IPS DF 4.7 (cell line): Measurements from ENCODE around the gene CCDC175.

Experiments used
- DNase-seq: peaks from one replicate; pipeline ENCODE4 v3.0.0-alpha.2; 2013; ENCODE audit warnings: low spot score; ENCODE audit errors: extremely low read depth

Gene CCDC175

DNA sequence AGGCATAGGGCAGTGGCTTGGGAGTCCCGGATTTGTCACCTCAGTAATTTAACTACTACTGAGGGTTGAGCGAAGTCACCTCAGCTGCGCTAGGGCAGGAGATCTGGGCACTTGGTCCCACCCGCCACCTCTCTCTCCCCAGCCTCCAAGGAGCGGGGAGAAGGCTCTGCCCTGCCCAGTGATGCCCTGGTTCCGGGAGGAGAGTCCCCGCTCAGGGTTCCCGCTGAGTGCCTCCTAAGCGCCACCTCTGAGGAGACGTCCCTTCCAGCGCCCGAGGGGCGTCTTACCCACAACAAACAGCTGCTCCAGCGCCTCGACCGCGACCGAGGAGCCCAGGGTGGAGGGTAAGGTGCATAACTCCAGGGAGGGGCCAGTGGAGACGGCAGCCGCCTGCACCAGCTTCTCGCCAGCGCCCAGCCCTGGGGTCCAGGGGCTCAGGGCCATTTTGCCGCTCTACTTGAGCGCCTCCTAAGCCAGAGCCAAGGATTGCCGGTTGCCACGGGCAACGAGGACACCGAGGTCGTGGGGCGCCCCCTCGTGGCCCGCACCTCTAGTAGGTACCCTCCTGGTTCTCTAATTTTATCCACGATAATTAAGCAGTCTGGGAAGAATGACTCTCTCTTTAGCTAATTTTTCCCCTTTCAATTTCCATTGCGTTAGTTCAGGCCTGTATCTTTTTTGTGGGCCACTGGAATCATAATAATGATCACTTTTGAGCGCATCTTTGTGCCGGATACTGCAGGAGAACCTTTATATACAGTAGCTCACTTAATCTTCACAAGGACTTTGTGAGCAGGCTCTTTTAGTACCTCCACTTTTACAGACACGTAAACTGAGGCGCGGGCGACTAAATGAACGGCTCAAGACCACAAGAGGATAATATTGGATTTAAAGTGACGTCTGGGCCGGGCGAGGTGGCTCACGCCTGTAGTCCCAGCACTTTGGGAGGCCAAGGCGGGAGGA, at the start of gene CCDC175:
CCDC175 (minus strand) TSS at position 481 of the 963 bp plus-strand sequence; CDS start at position 444, 37 bp downstream.
- peak; percentile 69 for DNase-seq

DNA sequence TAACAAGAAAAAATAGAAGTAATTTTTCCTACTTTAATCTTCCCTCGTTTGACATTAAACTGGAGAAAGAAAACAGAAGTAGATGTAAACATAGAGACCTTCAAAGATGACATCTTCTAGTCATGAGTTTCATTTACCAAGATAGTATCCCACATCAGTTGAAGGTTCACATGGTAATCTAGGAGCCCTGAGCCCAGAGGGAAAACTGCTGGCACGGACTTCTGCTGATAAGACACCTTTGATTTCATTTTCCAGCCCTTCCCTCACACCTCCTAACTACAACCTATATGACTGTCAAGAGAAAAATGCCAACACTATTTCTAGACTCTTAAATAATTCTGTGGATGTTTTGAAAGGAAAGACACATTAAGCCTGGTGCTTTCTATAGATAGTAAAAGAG, 46.0 kb upstream of the CCDC175 start:
- no peak for DNase-seq

GRCh38 chr14:59619061-59619460, 42.4 kb upstream of the CCDC175 start:
- DNase-seq: no peak

- DNase-seq: no peak
Measured at GRCh38 chr14:59601056-59601455, 24.4 kb upstream of the CCDC175 start.

GRCh38 chr14:59600211-59600945, 23.8 kb upstream of the CCDC175 start:
- no peak for DNase-seq

- no peak for DNase-seq
Measured at GRCh38 chr14:59595071-59595470, 18.5 kb upstream of the CCDC175 start.

DNA sequence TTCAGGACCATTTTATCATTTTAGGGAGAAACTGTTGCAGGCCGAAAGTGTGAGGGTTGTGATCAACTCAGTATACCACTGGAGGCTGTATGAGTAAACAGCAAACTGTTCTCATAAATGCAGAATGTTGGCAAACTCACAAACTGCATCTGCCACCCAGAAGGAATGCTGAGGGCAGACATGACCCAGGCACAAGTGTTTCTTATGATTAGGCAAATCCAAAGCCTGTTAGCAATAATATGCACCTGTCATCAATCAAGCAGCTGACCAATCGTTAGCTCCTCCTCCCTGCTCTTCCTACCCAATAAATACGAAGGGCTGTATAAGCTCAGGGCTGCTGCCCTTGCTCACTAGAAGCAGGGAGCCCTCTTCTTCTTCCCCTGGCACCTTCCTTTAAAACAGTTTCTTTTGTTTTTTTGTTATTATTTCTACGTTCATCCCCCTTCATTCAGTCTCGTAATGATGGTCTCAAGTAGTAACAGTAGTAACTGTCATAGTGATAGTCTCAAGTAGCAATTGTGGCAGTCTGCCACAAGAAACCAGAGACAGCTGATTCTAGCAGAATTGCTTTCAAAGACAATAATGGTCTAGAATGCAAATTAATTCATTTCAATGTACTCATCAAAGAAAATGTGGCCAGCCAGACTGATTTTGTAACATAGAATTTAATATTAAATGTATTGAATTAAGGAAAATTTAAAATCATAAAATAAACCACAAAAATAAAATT, 15.2 kb upstream of the CCDC175 start:
- no peak for DNase-seq

DNA sequence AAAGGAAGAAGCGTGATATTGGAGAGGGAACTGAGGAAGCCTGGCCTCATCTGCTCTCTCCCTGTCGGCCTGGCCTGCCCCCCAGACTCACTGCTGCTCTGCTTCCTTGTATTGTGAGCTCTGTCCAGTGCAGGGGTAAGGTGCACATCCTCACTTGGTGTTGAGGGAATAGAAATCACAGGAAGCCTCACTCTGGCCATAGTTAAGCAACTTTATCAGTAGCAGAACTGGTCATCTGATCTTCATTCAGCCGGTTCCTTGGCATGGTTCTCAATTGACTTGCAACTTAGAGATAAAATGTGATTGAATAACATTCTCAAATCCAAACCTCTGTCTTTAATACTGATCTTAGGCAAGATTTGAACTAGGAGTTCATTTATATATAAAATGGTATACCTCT, 11.5 kb upstream of the CCDC175 start:
- DNase-seq: no peak

GRCh38 chr14:59585891-59586554, 9.4 kb upstream of the CCDC175 start:
- no peak for DNase-seq

DNA sequence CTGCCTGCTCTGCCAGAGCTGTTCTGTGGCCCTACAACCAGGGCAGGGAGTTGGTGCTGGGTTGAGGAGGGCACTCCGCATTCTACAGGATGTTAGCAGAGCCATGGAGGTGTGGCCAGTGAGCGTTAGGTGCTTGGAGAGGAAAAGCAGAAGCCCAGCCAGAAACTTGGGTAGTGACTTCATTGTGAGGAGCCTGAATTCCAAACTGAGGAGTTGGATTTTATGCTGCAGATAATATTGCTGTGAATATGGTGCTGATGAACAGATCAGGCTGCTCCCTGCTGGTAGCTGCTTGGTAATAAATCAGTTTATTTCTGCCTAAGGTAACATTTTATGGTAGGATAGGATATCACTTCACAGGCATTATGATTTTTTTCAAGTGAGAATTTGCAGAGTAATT, 7.1 kb upstream of the CCDC175 start:
- DNase-seq: no peak

DNA sequence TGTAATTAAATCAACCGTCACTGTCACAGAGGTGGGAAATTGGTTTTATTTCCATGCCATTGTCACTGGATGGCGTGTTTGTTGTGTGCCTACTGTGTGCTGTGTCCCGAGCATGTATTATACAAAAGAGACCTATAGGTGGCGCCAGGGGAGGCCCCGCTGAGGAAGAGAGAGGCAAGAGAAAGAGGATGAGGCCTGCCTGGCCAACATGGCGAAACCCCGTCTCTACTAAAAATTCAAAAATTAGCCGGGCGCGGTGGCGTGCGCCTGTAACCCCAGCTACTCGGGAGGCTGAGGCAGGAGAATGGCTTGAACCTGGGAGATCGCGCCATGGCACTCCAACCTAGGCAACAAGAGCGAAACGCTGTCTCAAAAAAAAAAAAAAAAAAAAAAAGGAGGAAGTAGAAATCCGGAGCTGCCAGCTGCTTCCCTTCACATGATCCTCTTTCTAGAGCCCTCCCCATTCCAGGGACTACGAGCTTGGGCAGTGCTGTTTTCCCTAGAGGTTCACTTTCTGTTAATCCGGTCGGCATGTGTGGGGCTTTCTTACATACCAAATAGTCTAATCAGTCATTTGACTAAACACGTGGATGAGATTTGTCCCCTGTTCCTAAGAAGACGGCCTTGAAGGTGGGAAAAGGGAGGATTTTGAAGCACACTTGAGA, 6.4 kb upstream of the CCDC175 start:
- no peak for DNase-seq

GRCh38 chr14:59582161-59582560, 5.5 kb upstream of the CCDC175 start:
- DNase-seq: no peak

GRCh38 chr14:59580911-59581310, 4.3 kb upstream of the CCDC175 start:
- no peak for DNase-seq

DNA sequence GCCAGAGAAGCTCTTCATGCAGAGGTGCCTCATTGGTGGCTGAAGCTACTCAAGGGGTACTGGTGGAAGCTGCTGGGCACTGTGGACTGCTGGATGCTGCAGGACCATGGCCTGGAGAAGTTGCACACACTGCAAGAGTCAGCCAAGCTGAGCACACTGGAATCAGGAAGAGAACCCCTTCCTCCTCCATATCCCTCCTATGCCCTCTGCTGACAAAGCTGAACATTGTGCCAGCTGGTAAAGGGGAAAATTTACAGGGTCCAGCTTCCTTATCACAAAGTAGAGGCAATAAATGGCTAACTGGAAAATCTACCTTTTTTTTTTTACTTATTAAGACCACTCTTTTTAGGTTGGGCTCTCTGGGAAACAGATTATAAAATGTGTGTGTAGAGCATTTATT, 6.5 kb downstream of the CCDC175 start:
- no peak for DNase-seq

GRCh38 chr14:59566725-59567124, 9.9 kb downstream of the CCDC175 start:
- DNase-seq: no peak

DNA sequence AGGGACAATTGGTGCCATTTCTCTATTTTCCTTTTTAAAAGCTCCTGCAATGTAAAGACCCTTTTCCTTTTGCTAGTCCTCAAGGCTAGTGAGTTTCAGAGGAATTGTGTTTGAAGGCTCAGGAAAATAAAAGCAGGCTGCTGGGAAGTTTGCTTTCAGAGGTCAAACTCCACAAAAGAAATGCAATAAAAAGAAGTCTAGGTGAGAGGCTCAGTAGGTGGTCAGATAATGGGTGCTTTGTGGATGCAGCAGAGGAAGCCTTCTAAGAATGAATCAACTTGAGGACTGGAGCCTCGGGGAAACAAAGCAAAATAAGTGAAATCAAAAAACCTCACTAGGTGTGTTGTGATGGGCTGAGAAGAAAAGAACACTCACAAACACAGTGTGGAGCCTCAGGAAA, 10.3 kb downstream of the CCDC175 start:
- DNase-seq: no peak

GRCh38 chr14:59565087-59565486, 11.5 kb downstream of the CCDC175 start:
- DNase-seq: no peak

GRCh38 chr14:59564366-59564765, 12.2 kb downstream of the CCDC175 start:
- no peak for DNase-seq

GRCh38 chr14:59547310-59547709, 29.3 kb downstream of the CCDC175 start:
- DNase-seq: no peak

DNA sequence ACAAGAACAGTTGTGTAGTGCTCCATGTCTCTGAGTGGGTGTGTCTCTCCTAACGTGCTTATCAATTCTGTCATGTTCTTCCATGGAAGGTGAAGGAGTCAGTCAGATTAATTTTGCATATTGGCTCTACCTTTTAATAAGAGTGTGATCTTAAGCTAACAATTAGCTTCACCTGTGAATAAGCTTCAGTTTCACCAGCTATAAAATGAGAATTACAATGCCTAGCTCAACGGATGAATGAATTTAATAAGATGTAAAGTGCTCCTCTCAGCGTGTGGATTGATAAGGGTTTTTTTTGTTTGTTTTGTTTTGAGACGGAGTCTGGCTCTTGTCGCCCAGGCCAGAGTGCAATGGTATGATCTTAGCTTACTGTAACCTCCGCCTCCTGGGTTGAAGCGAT, 32.7 kb downstream of the CCDC175 start:
- DNase-seq: no peak

- DNase-seq: no peak
Measured at GRCh38 chr14:59541731-59542130, 34.9 kb downstream of the CCDC175 start.
